A549 (cell line): Measurements from ENCODE around the gene DYNLRB1. TPM values are rescaled to one million over a fixed set of nuclear protein-coding genes. Genes with fewer than 3 reads are reported as not detected.
A peak's percentile ranks its signal among the peaks of the same experiment; 100 is the strongest.

ENCODE experiments used
- ATAC-seq, 2 experiments: fragments of 200-7000 bp in 1 of 2; fragments of >200 bp in 1 of 2; cut with Nextera tagmentation in 1 of 2; cut with Tn5 transposase in 1 of 2; 3 replicates each; pipeline versions ENCODE4 v1.8.0 to v1.9.1; 2018 to 2020; ENCODE audit warnings: mild to moderate bottlenecking in 1 of 2, moderate library complexity in 1 of 2
- CTCF ChIA-PET: fragments of 300-600 bp; sonication (Branson Sonifier 250); formaldehyde crosslinking; extraction: SDS; loops from one replicate; lab custom pipeline; 2021; ENCODE audit warnings: antibody characterized with exemption, inconsistent platforms; lab: Yijun Ruan, JAX
- POLR2A ChIA-PET: fragments of 350-600 bp; formaldehyde crosslinking; extraction: SDS; loops from one replicate; lab custom pipeline; 2021; ENCODE audit warnings: antibody characterized with exemption, inconsistent platforms; lab: Yijun Ruan, JAX
- DNase-seq, 2 experiments: peaks; one replicate each; pipeline versions ENCODE4 v3.0.0 to v3.0.0-alpha.2; 2011 to 2016; ENCODE audit warnings: low read depth in 1 of 2, low spot score in 1 of 2
- FAIRE-seq: peaks from 2 replicates; lab custom pipeline; 2011; peaks lifted over from hg19 to GRCh38; lab: Jason Lieb, UNC
- H3K27ac ChIP-seq, 2 experiments: fragments of >200 bp; sonication (Bioruptor Twin); formaldehyde crosslinking; 3 replicates each; pipeline ENCODE4 v1.5.1; 2016 to 2017
- H3K4me1 ChIP-seq: fragments of >200 bp; sonication (Bioruptor Twin); formaldehyde crosslinking; 3 replicates; pipeline ENCODE4 v1.6.1; 2016
- H3K4me2 ChIP-seq: fragments of >200 bp; sonication (Bioruptor Twin); formaldehyde crosslinking; 3 replicates; pipeline ENCODE4 v1.6.1; 2016
- H3K4me3 ChIP-seq: fragments of >200 bp; sonication (Bioruptor Twin); formaldehyde crosslinking; 3 replicates; pipeline ENCODE4 v1.5.1; 2016
- H3K9me3 ChIP-seq: fragments of >200 bp; sonication (Bioruptor Twin); formaldehyde crosslinking; 3 replicates; pipeline ENCODE4 v1.6.1; 2016
- CHD4 ChIP-seq: fragments of 200-600 bp; sonication (generic); IDR thresholded peaks from 2 replicates; pipeline ENCODE4 v1.6.1; 2016; ENCODE audit warnings: antibody characterized with exemption, mild to moderate bottlenecking, borderline replicate concordance
- CTCF ChIP-seq: fragments of >200 bp; sonication (Bioruptor Twin); formaldehyde crosslinking; IDR thresholded peaks from 3 replicates; pipeline ENCODE4 v1.5.1; 2016
- EHF ChIP-seq: fragments of 250-450 bp; sonication (Bioruptor Pico); IDR thresholded peaks from 2 replicates; pipeline ENCODE4 v1.5.0; 2020; ENCODE audit warnings: mild to moderate bottlenecking
- EHMT2 ChIP-seq: fragments of 200-600 bp; sonication (generic); IDR thresholded peaks from 2 replicates; pipeline ENCODE4 v1.6.1; 2016; ENCODE audit warnings: antibody characterized with exemption, low read depth, mild to moderate bottlenecking, moderate library complexity
- EP300 ChIP-seq, 2 experiments: fragments of >200 bp; sonication (Bioruptor Twin); formaldehyde crosslinking; IDR thresholded peaks; 2 replicates in 1 of 2; 3 replicates in 1 of 2; pipeline ENCODE4 v1.6.1; 2016 to 2017
- GATA3 ChIP-seq: IDR thresholded peaks from 2 replicates; pipeline ENCODE4 v1.6.1; 2012; ENCODE audit warnings: borderline replicate concordance
- JUN ChIP-seq, 2 experiments: fragments of >200 bp; sonication (Bioruptor Twin); formaldehyde crosslinking; IDR thresholded peaks; 2 replicates in 1 of 2; 3 replicates in 1 of 2; pipeline ENCODE4 v1.6.1; 2016 to 2017
- JUNB ChIP-seq: fragments of >200 bp; sonication (Bioruptor Twin); formaldehyde crosslinking; IDR thresholded peaks from 2 replicates; pipeline ENCODE4 v1.6.1; 2016
- KDM1A ChIP-seq: fragments of 200-600 bp; sonication (generic); IDR thresholded peaks from 2 replicates; pipeline ENCODE4 v1.6.1; 2016; ENCODE audit warnings: low read depth, mild to moderate bottlenecking
- MAFK ChIP-seq: fragments of 450-650 bp; IDR thresholded peaks from 2 replicates; pipeline ENCODE4 v1.6.1; 2014; ENCODE audit not compliant: partially characterized antibody
- MYC ChIP-seq: IDR thresholded peaks from 2 replicates; pipeline ENCODE4 v1.6.1; 2012; ENCODE audit warnings: mild to moderate bottlenecking, inconsistent platforms, low read length, improper control_type of control experiment, borderline replicate concordance
- NFE2L2 ChIP-seq: fragments of 150-350 bp; conservative IDR thresholded peaks from 2 replicates; pipeline ENCODE4 v1.6.1; 2014; ENCODE audit warnings: low read length
- NR3C1 ChIP-seq: fragments of >200 bp; sonication (Bioruptor Twin); formaldehyde crosslinking; IDR thresholded peaks from 3 replicates; pipeline ENCODE4 v1.6.1; 2017
- PBX3 ChIP-seq: IDR thresholded peaks from 2 replicates; pipeline ENCODE4 v1.6.1; 2012
- RARB ChIP-seq: fragments of 250-450 bp; sonication (Bioruptor Pico); IDR thresholded peaks from 2 replicates; pipeline ENCODE4 v1.8.0; 2021; ENCODE audit warnings: mild to moderate bottlenecking, moderate library complexity
- RCOR1 ChIP-seq: fragments of 150-350 bp; IDR thresholded peaks from 2 replicates; pipeline ENCODE4 v1.6.1; 2014; ENCODE audit warnings: antibody characterized with exemption, low read length, low read depth
- SMC3 ChIP-seq: fragments of >200 bp; sonication (Bioruptor Twin); formaldehyde crosslinking; IDR thresholded peaks from 3 replicates; pipeline ENCODE4 v1.6.1; 2018; ENCODE audit warnings: inconsistent platforms
- ZC3H11A ChIP-seq: fragments of 450-650 bp; IDR thresholded peaks from 2 replicates; pipeline ENCODE4 v1.6.1; 2014; ENCODE audit warnings: antibody characterized with exemption, mild to moderate bottlenecking
- ZNF302 ChIP-seq: fragments of 250-450 bp; sonication (Bioruptor Pico); IDR thresholded peaks from 2 replicates; pipeline ENCODE4 v1.9.0; 2021; ENCODE audit warnings: inconsistent platforms, mild to moderate bottlenecking, moderate library complexity
- ZSCAN20 ChIP-seq: fragments of 250-450 bp; sonication (Bioruptor Pico); IDR thresholded peaks from 2 replicates; pipeline ENCODE4 v1.8.0; 2022; ENCODE audit warnings: mild to moderate bottlenecking, moderate library complexity
- WGBS: methylation state at CpG from one replicate; pipeline ENCODE4 v1.1.6; 2017; ENCODE audit errors: missing lambda C conversion rate; 5-methylcytosine and 5-hydroxymethylcytosine counted together
- polyA plus RNA-seq, 4 experiments: library from polyadenylated mRNA; depleted of rRNA in 3 of 4; stranded (reverse); fragments of >200 nt; fragmentation: RNase III in 1 of 4; extraction: RNeasy Plus Mini Kit Qiagen cat#74134 plus additional on column Dnase treatment in 1 of 4; gene quantifications; 2 replicates in 3 of 4; 3 replicates in 1 of 4; pipeline ENCODE4 v1.2.3, GENCODE V29; 2011 to 2017
- TF ChIP-seq, protein P1 (sequence below): fragments of 250-450 bp; sonication (Bioruptor Pico); IDR thresholded peaks from 2 replicates; pipeline ENCODE4 v1.5.0; 2021; ENCODE audit warnings: mild to moderate bottlenecking, moderate library complexity, borderline replicate concordance
- TF ChIP-seq, protein P2 (sequence below): IDR thresholded peaks from 2 replicates; pipeline ENCODE4 v1.6.1; 2012; ENCODE audit warnings: low read depth, borderline replicate concordance

DYNLRB1 gene
- polyA plus RNA-seq, 2 of the 4 experiments (the other 2 are of a cell fraction), result 148 to 211 TPM

DNA sequence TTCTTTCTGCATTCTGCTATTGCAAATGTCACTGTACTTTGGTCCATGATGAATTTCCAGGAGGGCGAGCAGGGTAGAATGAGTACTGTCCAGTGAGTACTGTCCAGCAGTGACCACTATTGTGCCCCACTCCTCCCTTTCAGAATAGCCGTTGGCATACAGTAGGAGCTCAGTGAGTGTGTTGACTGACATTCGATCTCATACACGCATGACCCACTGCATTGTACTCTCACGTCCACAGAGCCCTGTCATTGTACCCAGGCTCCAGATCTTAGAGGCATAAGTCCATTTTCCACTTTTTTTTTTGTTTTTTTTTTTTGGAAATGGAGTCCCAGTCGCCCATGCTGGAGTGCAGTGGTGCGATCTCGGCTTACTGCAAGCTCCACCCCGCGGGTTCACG is 8.2 kb downstream of the DYNLRB1 start:
- POLR2A ChIA-PET, result no interaction called here
- Histone ChIP-seq H3K9me3 (no peaks in the 10 kb centered on the region), H3K27ac (no peak overlapping the region; a peak in 1 of 6 replicates), H3K4me2 (no peak overlapping the region; the same call in 2 of the 3 replicates), H3K4me3 (no peak overlapping the region), H3K4me1 (peaks cover 55% of the 10 kb centered on the region)
- WGBS, result 95% methylated on average over 11 of the region's 11 CpGs
- no peak for ATAC-seq
- CTCF ChIA-PET, result interaction anchor here (0.6 to 7.4 kb wide), 7 partner anchors 15 to 333 kb away, joined by 3 to 106 read pairs (median 6); no protein-coding TSS in a partner anchor
- FAIRE-seq, result no peak
- TF ChIP-seq NR3C1, result no peak
- TF ChIP-seq GATA3, result no peak
- TF ChIP-seq EHF (CRISPR knock-in tag), result no peak
- TF ChIP-seq RARB, result no peak
- TF ChIP-seq, protein P1, sequence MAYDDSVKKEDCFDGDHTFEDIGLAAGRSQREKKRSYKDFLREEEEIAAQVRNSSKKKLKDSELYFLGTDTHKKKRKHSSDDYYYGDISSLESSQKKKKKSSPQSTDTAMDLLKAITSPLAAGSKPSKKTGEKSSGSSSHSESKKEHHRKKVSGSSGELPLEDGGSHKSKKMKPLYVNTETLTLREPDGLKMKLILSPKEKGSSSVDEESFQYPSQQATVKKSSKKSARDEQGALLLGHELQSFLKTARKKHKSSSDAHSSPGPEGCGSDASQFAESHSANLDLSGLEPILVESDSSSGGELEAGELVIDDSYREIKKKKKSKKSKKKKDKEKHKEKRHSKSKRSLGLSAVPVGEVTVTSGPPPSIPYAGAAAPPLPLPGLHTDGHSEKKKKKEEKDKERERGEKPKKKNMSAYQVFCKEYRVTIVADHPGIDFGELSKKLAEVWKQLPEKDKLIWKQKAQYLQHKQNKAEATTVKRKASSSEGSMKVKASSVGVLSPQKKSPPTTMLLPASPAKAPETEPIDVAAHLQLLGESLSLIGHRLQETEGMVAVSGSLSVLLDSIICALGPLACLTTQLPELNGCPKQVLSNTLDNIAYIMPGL (CRISPR knock-in tag), result no peak
- TF ChIP-seq SMC3, result no peak
- no peak for TF ChIP-seq MYC
- no peak for TF ChIP-seq ZSCAN20
- TF ChIP-seq EP300 (IDR thresholded peaks at IDR 0.05), result no peak
- DNase-seq, result no peak

DNA sequence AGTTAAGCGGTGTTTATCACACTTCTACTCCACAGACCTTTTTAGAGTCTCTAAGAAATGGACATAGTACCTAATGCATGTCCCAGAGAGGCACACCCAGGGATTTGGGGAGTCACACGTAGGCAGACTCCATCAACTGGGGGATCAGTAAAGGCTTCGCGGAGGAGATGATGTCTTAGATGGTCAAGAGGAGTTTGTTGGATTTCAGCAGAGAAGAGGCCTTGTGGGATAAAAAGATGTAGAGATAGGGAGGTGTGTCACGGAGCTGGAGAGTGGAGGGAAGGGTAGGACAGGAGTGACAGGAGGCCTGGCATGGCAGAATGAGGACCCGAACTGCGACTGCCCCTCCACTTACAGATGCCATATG is 9.1 kb downstream of the DYNLRB1 start:
- FAIRE-seq (no peak), DNase-seq (no peak), ATAC-seq (peak in 1 of 2 experiments; percentile 36; a peak in 3 of 6 replicates)
- TF ChIP-seq EHF (CRISPR knock-in tag) (no peak), RCOR1 (no peak), JUNB (no peak), NR3C1 (no peak), EHMT2 (no peak), ZNF302 (no peak), CHD4 (no peak), ZSCAN20 (no peak), MAFK (no peak), JUN (IDR thresholded peaks at IDR 0.05) (no peak), ZC3H11A (no peak), CTCF (no peak), MYC (no peak), NFE2L2 (no peak), KDM1A (no peak), SMC3 (no peak), PBX3 (no peak)
- TF ChIP-seq, protein P1 (CRISPR knock-in tag), result no peak
- TF ChIP-seq, protein P2, sequence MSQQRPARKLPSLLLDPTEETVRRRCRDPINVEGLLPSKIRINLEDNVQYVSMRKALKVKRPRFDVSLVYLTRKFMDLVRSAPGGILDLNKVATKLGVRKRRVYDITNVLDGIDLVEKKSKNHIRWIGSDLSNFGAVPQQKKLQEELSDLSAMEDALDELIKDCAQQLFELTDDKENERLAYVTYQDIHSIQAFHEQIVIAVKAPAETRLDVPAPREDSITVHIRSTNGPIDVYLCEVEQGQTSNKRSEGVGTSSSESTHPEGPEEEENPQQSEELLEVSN, result no peak
- CTCF ChIA-PET, result interaction anchor here (1.0 to 7.4 kb wide), 6 partner anchors 14 to 335 kb away, joined by 3 to 106 read pairs (median 4); no protein-coding TSS in a partner anchor
- POLR2A ChIA-PET, result interaction anchor here (1.4 to 1.8 kb wide), 2 partner anchors 9 to 33 kb away, joined by 4 to 12 read pairs; partner anchors contain the start of genes DYNLRB1 and MAP1LC3A
- Histone ChIP-seq H3K4me2 (peak overlapping the region; percentile 76), H3K27ac (peak overlapping the region; percentile 46 to 83), H3K4me1 (peaks cover 55% of the 10 kb centered on the region), H3K4me3 (peak overlapping the region; percentile 13; the same call in 1 of the 3 replicates), H3K9me3 (no peaks in the 10 kb centered on the region)
- whole genome bisulfite sequencing, result 66% methylated on average over 7 of the region's 7 CpGs
